Measurements from ENCODE around the gene IGSF5. TPM values are rescaled to one million over a fixed set of nuclear protein-coding genes. Genes with fewer than 3 reads are reported as not detected.

The IGSF5 gene
- total RNA-seq, 1 donor from 2014 or later = 0.77 TPM

DNA sequence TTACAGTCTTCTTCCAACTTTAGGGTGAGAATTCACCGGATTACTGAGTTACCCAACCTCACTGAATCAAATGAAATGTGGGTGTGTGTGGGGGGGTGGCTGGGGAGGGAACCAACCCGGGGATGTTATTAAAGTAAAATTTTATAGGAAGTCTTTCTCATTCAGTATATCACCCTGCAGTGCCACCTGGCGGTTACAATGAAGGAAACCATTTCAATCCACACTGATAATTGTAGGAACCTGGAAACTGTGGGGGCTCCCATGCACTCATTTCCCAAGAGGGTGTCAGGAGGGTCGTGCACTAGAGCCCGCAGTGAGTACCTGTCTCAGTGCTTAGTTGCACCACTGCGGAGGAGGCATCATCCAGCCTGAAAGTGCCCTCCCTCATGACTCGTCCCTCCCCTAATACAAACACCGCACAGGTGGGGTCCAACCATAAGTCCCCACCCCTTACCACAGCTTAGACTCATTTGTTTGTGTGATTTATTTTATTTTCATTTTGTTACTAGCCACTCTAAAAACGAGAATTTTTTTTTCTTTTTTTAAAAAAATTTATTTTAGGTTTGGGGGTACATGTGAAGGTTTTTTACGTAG lies 29.1 kb upstream of the IGSF5 start:
- Mint-ChIP-seq H3K27me3 (ENCODE audit: low read depth) (peaks cover 67% of the 10 kb centered on the region), H3K27ac (ENCODE audit: unreplicated experiment) (no peak overlapping the region), H3K9me3 (no peaks in the 10 kb centered on the region), H3K4me3 (no peak overlapping the region), H3K4me1 (peaks cover 6% of the 10 kb centered on the region), H3K36me3 (ENCODE audit: low read depth) (no peaks in the 10 kb centered on the region)
- TF ChIP-seq, protein P1, sequence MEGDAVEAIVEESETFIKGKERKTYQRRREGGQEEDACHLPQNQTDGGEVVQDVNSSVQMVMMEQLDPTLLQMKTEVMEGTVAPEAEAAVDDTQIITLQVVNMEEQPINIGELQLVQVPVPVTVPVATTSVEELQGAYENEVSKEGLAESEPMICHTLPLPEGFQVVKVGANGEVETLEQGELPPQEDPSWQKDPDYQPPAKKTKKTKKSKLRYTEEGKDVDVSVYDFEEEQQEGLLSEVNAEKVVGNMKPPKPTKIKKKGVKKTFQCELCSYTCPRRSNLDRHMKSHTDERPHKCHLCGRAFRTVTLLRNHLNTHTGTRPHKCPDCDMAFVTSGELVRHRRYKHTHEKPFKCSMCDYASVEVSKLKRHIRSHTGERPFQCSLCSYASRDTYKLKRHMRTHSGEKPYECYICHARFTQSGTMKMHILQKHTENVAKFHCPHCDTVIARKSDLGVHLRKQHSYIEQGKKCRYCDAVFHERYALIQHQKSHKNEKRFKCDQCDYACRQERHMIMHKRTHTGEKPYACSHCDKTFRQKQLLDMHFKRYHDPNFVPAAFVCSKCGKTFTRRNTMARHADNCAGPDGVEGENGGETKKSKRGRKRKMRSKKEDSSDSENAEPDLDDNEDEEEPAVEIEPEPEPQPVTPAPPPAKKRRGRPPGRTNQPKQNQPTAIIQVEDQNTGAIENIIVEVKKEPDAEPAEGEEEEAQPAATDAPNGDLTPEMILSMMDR (conservative IDR thresholded peaks at IDR 0.05) = peak; percentile 84
- peak; percentile 63 for DNase-seq (ENCODE audit: low read depth, low spot score)

DNA sequence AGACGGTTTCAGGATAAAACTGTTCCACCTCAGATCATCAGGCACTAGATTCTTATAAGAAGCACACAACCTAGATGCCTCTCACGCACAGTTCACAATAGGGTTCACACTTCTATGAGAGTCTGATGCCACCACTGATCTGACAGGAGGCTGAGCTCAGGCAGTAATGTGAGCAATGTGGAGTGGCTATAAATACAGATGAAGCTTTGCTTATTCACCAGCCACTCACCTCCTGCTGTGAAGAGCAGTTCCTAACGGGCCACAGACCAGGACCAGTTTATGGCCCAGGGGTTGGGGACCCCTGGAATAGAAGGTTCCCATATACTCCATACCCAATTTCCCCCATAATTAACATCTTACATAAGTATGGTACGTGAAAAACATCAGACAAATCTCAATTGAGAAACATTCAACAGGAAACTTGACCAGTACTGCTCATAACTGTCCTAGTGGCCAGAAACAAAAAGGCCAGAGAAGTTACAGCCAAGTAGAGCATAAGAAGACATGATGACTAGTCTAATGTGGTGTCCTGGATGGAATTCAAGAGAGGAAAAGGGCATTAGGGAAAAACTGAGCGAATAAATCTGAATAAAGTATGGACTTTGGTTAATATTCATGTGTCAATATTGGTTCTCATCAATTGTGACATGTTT lies 24.7 kb upstream of the IGSF5 start:
- TF ChIP-seq, protein P1 (conservative IDR thresholded peaks at IDR 0.05) = peak; percentile 32
- no peak overlapping the region for H3K4me3 Mint-ChIP-seq
- no peaks in the 10 kb centered on the region for H3K4me1 Mint-ChIP-seq
- peaks cover 9% of the 10 kb centered on the region for H3K36me3 Mint-ChIP-seq (ENCODE audit: low read depth)
- DNase-seq (ENCODE audit: low read depth, low spot score) = no peak
- H3K9me3 Mint-ChIP-seq = peaks cover 9% of the 10 kb centered on the region
- H3K27ac Mint-ChIP-seq (ENCODE audit: unreplicated experiment) = no peak overlapping the region
- H3K27me3 Mint-ChIP-seq (ENCODE audit: low read depth) = peaks cover 34% of the 10 kb centered on the region

DNA sequence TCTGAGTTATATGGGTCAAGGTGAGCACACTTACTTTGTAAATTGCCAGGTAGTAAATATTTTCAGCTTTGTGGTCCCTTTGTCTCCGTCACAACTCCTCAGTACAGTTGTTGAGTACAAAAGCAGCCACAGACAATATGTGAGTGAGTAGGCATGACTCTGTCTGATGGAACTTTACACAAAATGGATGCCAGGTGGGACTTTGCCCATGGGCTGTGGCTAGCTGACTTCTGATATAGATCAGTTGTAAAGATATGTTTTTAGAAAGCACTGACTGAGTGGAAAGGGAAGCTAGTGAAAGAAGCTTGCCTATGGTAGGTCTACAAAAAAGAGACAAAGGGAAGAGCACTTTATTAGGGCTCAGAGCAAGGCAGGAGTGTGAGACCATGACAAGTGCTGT lies 23.1 kb upstream of the IGSF5 start:
- no peak overlapping the region for H3K4me3 Mint-ChIP-seq
- DNase-seq (ENCODE audit: low read depth, low spot score) = no peak
- H3K27ac Mint-ChIP-seq (ENCODE audit: unreplicated experiment) = no peak overlapping the region
- peaks cover 30% of the 10 kb centered on the region for H3K27me3 Mint-ChIP-seq (ENCODE audit: low read depth)
- H3K4me1 Mint-ChIP-seq = no peaks in the 10 kb centered on the region
- TF ChIP-seq, protein P1 (conservative IDR thresholded peaks at IDR 0.05) = no peak
- peaks cover 9% of the 10 kb centered on the region for H3K9me3 Mint-ChIP-seq
- peaks cover 9% of the 10 kb centered on the region for H3K36me3 Mint-ChIP-seq (ENCODE audit: low read depth)

DNA sequence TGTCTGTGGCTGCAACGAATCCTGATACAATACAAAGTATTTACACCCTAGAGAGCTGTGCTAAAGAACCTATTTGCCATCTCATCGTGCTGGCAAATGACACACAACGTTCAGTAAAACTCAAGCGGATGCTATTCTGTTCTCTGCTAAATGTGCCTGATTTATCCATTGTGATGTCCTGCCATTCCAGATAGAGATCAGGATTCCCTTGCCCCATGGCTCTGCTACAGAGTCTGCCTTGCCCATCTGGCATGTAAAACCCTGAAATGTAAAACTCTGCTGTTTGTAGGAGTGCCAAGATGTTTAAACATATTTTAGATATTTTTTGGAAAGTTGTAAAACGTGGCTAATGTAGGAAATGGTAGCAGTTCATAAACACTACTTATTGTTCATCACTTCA lies 20.0 kb upstream of the IGSF5 start:
- Mint-ChIP-seq H3K4me1 (no peaks in the 10 kb centered on the region), H3K27me3 (ENCODE audit: low read depth) (peaks cover 4% of the 10 kb centered on the region), H3K9me3 (peaks cover 9% of the 10 kb centered on the region), H3K36me3 (ENCODE audit: low read depth) (peaks cover 11% of the 10 kb centered on the region), H3K4me3 (no peak overlapping the region), H3K27ac (ENCODE audit: unreplicated experiment) (no peak overlapping the region)
- TF ChIP-seq, protein P1 (conservative IDR thresholded peaks at IDR 0.05) = no peak
- DNase-seq (ENCODE audit: low read depth, low spot score) = no peak

DNA sequence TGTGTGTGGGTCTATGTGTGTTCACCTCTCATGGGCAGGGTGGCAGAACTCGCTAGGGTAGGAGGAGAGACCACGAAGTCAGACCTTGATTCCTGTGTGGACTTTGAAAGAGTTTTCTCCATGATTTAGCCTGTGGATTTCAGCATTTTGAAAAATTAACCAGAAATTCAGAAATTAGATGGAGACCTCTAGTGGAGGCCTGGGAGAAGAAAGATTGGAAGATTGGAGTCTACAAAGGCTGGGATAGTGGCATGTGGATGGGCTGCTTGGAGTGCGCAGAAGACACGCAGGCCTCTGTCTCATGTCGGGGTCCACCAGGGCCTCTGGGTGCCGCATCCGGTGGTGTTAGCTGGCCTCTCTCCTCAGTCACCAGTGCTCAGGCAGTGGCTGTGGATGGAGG lies 18.9 kb upstream of the IGSF5 start:
- Mint-ChIP-seq H3K4me3 (no peak overlapping the region), H3K9me3 (peaks cover 9% of the 10 kb centered on the region), H3K4me1 (peaks cover 3% of the 10 kb centered on the region), H3K36me3 (ENCODE audit: low read depth) (peaks cover 11% of the 10 kb centered on the region), H3K27me3 (ENCODE audit: low read depth) (no peaks in the 10 kb centered on the region), H3K27ac (ENCODE audit: unreplicated experiment) (no peak overlapping the region)
- no peak for DNase-seq (ENCODE audit: low read depth, low spot score)
- TF ChIP-seq, protein P1 (conservative IDR thresholded peaks at IDR 0.05) = peak; percentile 24

All from neural crest cell (in vitro differentiated cells).